Gastrocnemius medialis (tissue), 4 donors: ENCODE measurements around the gene FRMD3. TPM values are rescaled to one million over a fixed set of nuclear protein-coding genes. Genes with fewer than 3 reads are reported as not detected.

Experiments
- ATAC-seq, 2 donors: fragments of 150-250 bp; one replicate each; pipeline ENCODE4 v1.9.1; 2016
- DNase-seq, 2 donors: peaks; one replicate each; pipeline ENCODE4 v3.0.0-alpha.2; 2019
- H3K27ac ChIP-seq, 4 donors: fragments of 200-600 bp; sonication (generic); 1 replicate in 1 of 4; 2 replicates in 3 of 4; pipeline ENCODE4 v1.5.1; 2016 to 2018; ENCODE audit warnings: mild to moderate bottlenecking in 2 of 4, moderate library complexity in 1 of 4
- H3K27me3 ChIP-seq, 3 donors: fragments of 200-600 bp; sonication (generic) in 2 of 3; 1 replicate in 1 of 3; 2 replicates in 2 of 3; pipeline versions ENCODE4 v1.5.1 to v1.6.0; 2016 to 2019; ENCODE audit warnings: mild to moderate bottlenecking in 1 of 3, moderate library complexity in 1 of 3
- H3K36me3 ChIP-seq, 2 donors: fragments of 200-600 bp; sonication (generic) in 1 of 2; one replicate each; pipeline ENCODE4 v1.5.1; 2017 to 2018
- H3K4me1 ChIP-seq, 2 donors: fragments of 200-600 bp; sonication (generic) in 1 of 2; one replicate each; pipeline ENCODE4 v1.5.1; 2016 to 2017; ENCODE audit warnings: mild to moderate bottlenecking in 2 of 2
- H3K4me3 ChIP-seq, 4 donors: fragments of 200-600 bp; sonication (generic) in 3 of 4; 1 replicate in 1 of 4; 2 replicates in 3 of 4; pipeline ENCODE4 v1.5.1; 2016 to 2019; ENCODE audit warnings: mild to moderate bottlenecking in 2 of 4
- H3K9me3 ChIP-seq, 3 donors: fragments of 200-600 bp; sonication (generic) in 2 of 3; 1 replicate in 1 of 3; 2 replicates in 2 of 3; pipeline ENCODE4 v1.5.1; 2016 to 2019
- CTCF ChIP-seq, 5 experiments: fragments of 450-650 bp in 3 of 5; fragments of 200-600 bp in 2 of 5; sonication (generic) in 2 of 5; IDR thresholded peaks in 4 of 5; conservative IDR thresholded peaks in 1 of 5; 1 replicate in 4 of 5; 2 replicates in 1 of 5; pipeline ENCODE4 v1.5.1; 2016 to 2019; ENCODE audit warnings: antibody characterized with exemption in 5 of 5, mild to moderate bottlenecking in 3 of 5, moderate library complexity in 3 of 5
- POLR2A ChIP-seq, 2 donors: fragments of 450-650 bp; IDR thresholded peaks; one replicate each; pipeline ENCODE4 v1.6.1; 2017; ENCODE audit warnings: antibody characterized with exemption in 2 of 2, mild to moderate bottlenecking in 2 of 2, moderate library complexity in 2 of 2
- in situ Hi-C, 4 donors: fragments of 200-750 bp; cut with MboI; loops; one replicate each; pipeline versions ENCODE4 v1.15.0 to v1.8.0; 2017; ENCODE audit warnings: low sequenced_read_pairs in 4 of 4
- intact Hi-C: fragments of 100-400 bp; cut with DNase I; formaldehyde crosslinking; loops from one replicate; pipeline ENCODE4 v1.15.1; 2023; ENCODE audit warnings: low total_unique reads
- total RNA-seq, 4 donors: library from RNA; depleted of rRNA; stranded (reverse); fragments of >200 nt; gene quantifications; one replicate each; pipeline versions ENCODE4 v1.1.0 to v1.2.3, GENCODE V29; 2016

Gene FRMD3
- total RNA-seq, 4 donors from 2014 or later: 62.3 to 120 (median 94.6) TPM

GRCh38 chr9:83340451-83340850 is 197.8 kb downstream of the FRMD3 start:
- intact Hi-C loops (no loop called here), in situ Hi-C loops (loop anchor here in 3 of 4 donors (5.0 to 25.0 kb wide), 3 partner anchors 202 to 572 kb away; partner anchors contain the start of gene KIF27 (in 1 of the 3))
- H3K4me3 ChIP-seq: no peak overlapping the region
- DNase-seq (no peak), ATAC-seq (no peak)
- TF ChIP-seq POLR2A (IDR thresholded peaks at IDR 0.05): no peak
- TF ChIP-seq CTCF (IDR thresholded peaks at IDR 0.05 in 4 of 5, conservative IDR thresholded peaks at IDR 0.05 in 1 of 5): no peak
- H3K27ac ChIP-seq: peak overlapping the region in 3 of 4 donors; percentile 39 to 63 (median 42)
- H3K27me3 ChIP-seq: no peaks in the 10 kb centered on the region
- H3K36me3 ChIP-seq: no peaks in the 10 kb centered on the region
- H3K9me3 ChIP-seq: no peaks in the 10 kb centered on the region
- H3K4me1 ChIP-seq: no peaks in the 10 kb centered on the region

GRCh38 chr9:83339435-83339834 is 198.8 kb downstream of the FRMD3 start:
- DNase-seq (peak in 1 of 2 donors; percentile 6), ATAC-seq (peak in 1 of 2 donors; percentile 27)
- no peaks in the 10 kb centered on the region for H3K27me3 ChIP-seq
- no peaks in the 10 kb centered on the region for H3K9me3 ChIP-seq
- in situ Hi-C loops: loop anchor here (5.0 to 25.0 kb wide), 6 partner anchors 125 to 573 kb away; partner anchors contain the start of gene KIF27 (in 1 of the 4)
- peak overlapping the region; percentile 37 to 63 (median 40) for H3K27ac ChIP-seq
- H3K36me3 ChIP-seq: no peaks in the 10 kb centered on the region
- peaks cover 0 to 3% of the 10 kb centered on the region in 2 donors for H3K4me1 ChIP-seq
- no peak overlapping the region for H3K4me3 ChIP-seq
- no peak for TF ChIP-seq POLR2A (IDR thresholded peaks at IDR 0.05)
- TF ChIP-seq CTCF (IDR thresholded peaks at IDR 0.05 in 4 of 5, conservative IDR thresholded peaks at IDR 0.05 in 1 of 5): no peak
- intact Hi-C loops: loop anchor here (10.0 kb wide), 1 partner anchor 575 kb away; no protein-coding TSS in a partner anchor

GRCh38 chr9:83336706-83337105 is 201.5 kb downstream of the FRMD3 start:
- in situ Hi-C loops: loop anchor here (5.0 to 25.0 kb wide), 6 partner anchors 122 to 576 kb away; partner anchors contain the start of gene KIF27 (in 1 of the 4)
- Histone ChIP-seq H3K9me3 (no peaks in the 10 kb centered on the region), H3K27me3 (no peaks in the 10 kb centered on the region), H3K4me3 (no peak overlapping the region), H3K36me3 (no peaks in the 10 kb centered on the region), H3K27ac (no peak overlapping the region), H3K4me1 (peaks cover 0 to 3% of the 10 kb centered on the region in 2 donors)
- intact Hi-C loops: loop anchor here (10.0 kb wide), 1 partner anchor 578 kb away; no protein-coding TSS in a partner anchor
- no peak for TF ChIP-seq CTCF (IDR thresholded peaks at IDR 0.05 in 4 of 5, conservative IDR thresholded peaks at IDR 0.05 in 1 of 5)
- no peak for TF ChIP-seq POLR2A (IDR thresholded peaks at IDR 0.05)
- ATAC-seq (no peak), DNase-seq (no peak)

- Histone ChIP-seq H3K27me3 (no peaks in the 10 kb centered on the region), H3K4me1 (peaks cover 0 to 3% of the 10 kb centered on the region in 2 donors), H3K4me3 (no peak overlapping the region), H3K36me3 (no peaks in the 10 kb centered on the region), H3K9me3 (no peaks in the 10 kb centered on the region), H3K27ac (no peak overlapping the region)
- in situ Hi-C loops (loop anchor here (10.0 to 25.0 kb wide), 5 partner anchors 120 to 578 kb away; partner anchors contain the start of gene KIF27 (in 1 of the 4)), intact Hi-C loops (loop anchor here (1.0 to 10.0 kb wide), 3 partner anchors 117 to 580 kb away; no protein-coding TSS in a partner anchor)
- TF ChIP-seq POLR2A (IDR thresholded peaks at IDR 0.05) (no peak), CTCF (IDR thresholded peaks at IDR 0.05 in 4 of 5, conservative IDR thresholded peaks at IDR 0.05 in 1 of 5) (peak; percentile 88 to 98 (median 94))
- DNase-seq: peak; percentile 68 to 79
- ATAC-seq: peak; percentile 96 to 99
Observed at GRCh38 chr9:83334320-83334719, 203.9 kb downstream of the FRMD3 start.
